ENCODE measurements around the gene MYOG.

GRCh38 chr1:203128716-203129500 is 43.1 kb upstream of the MYOG start:
- TF ChIP-seq, protein P1, sequence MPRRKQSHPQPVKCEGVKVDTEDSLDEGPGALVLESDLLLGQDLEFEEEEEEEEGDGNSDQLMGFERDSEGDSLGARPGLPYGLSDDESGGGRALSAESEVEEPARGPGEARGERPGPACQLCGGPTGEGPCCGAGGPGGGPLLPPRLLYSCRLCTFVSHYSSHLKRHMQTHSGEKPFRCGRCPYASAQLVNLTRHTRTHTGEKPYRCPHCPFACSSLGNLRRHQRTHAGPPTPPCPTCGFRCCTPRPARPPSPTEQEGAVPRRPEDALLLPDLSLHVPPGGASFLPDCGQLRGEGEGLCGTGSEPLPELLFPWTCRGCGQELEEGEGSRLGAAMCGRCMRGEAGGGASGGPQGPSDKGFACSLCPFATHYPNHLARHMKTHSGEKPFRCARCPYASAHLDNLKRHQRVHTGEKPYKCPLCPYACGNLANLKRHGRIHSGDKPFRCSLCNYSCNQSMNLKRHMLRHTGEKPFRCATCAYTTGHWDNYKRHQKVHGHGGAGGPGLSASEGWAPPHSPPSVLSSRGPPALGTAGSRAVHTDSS (CRISPR knock-in tag; conservative IDR thresholded peaks at IDR 0.05) = no peak
- TF ChIP-seq, protein P2, sequence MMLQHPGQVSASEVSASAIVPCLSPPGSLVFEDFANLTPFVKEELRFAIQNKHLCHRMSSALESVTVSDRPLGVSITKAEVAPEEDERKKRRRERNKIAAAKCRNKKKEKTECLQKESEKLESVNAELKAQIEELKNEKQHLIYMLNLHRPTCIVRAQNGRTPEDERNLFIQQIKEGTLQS (CRISPR knock-in tag; IDR thresholded peaks at IDR 0.05) = no peak
- no peak for TF ChIP-seq KLF16 (CRISPR knock-in tag; IDR thresholded peaks at IDR 0.05)
- no peak for TF ChIP-seq XBP1 (CRISPR knock-in tag; IDR thresholded peaks at IDR 0.05)
- TF ChIP-seq HMG20B (CRISPR knock-in tag; conservative IDR thresholded peaks at IDR 0.05) = no peak
- TF ChIP-seq KLF6 (CRISPR knock-in tag; IDR thresholded peaks at IDR 0.05) = no peak
- no peak for TF ChIP-seq USF2 (IDR thresholded peaks at IDR 0.05; ENCODE audit: low read depth, low read length)
- no peak for TF ChIP-seq USF2 (CRISPR knock-in tag; IDR thresholded peaks at IDR 0.05; ENCODE audit: borderline replicate concordance)
- TF ChIP-seq ZBTB38 (CRISPR knock-in tag; IDR thresholded peaks at IDR 0.05) = no peak
- TF ChIP-seq, protein P3, sequence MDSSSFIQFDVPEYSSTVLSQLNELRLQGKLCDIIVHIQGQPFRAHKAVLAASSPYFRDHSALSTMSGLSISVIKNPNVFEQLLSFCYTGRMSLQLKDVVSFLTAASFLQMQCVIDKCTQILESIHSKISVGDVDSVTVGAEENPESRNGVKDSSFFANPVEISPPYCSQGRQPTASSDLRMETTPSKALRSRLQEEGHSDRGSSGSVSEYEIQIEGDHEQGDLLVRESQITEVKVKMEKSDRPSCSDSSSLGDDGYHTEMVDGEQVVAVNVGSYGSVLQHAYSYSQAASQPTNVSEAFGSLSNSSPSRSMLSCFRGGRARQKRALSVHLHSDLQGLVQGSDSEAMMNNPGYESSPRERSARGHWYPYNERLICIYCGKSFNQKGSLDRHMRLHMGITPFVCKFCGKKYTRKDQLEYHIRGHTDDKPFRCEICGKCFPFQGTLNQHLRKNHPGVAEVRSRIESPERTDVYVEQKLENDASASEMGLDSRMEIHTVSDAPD (CRISPR knock-in tag; IDR thresholded peaks at IDR 0.05) = no peak
- TF ChIP-seq MXI1 (IDR thresholded peaks at IDR 0.05; ENCODE audit: borderline replicate concordance, low read depth, low read length) = no peak
